Calu3 (cell line): ENCODE measurements around the gene CELSR1. TPM values are rescaled to one million over a fixed set of nuclear protein-coding genes. Genes with fewer than 3 reads are reported as not detected.

ENCODE experiments used
- BruUV-seq: library from RNA; stranded (reverse); fragments of 400-500 nt; replicated peaks from 2 replicates; lab custom pipeline; 2021; lab: Mats Ljungman, UMichigan
- CTCF ChIA-PET: fragments of 300-600 bp; sonication (Branson Sonifier 250); formaldehyde crosslinking; loops from one replicate; lab custom pipeline; 2022; ENCODE audit warnings: antibody characterized with exemption; lab: Charles Lee
- DNase-seq: peaks from one replicate; pipeline ENCODE4 v3.0.0; 2022
- H3K27ac Mint-ChIP-seq: one replicate; pipeline ENCODE4 v1.8.0; 2022; ENCODE audit warnings: mixed read lengths; ENCODE audit not compliant: unreplicated experiment
- H3K27me3 Mint-ChIP-seq: one replicate; pipeline ENCODE4 v1.8.0; 2022; ENCODE audit warnings: mixed read lengths; ENCODE audit not compliant: unreplicated experiment
- H3K36me3 Mint-ChIP-seq: one replicate; pipeline ENCODE4 v1.8.0; 2022; ENCODE audit warnings: mild to moderate bottlenecking, moderate library complexity, mixed read lengths; ENCODE audit not compliant: insufficient read depth, unreplicated experiment
- H3K4me1 Mint-ChIP-seq: one replicate; pipeline ENCODE4 v1.8.0; 2022; ENCODE audit warnings: mild to moderate bottlenecking, low read depth, mixed read lengths; ENCODE audit not compliant: unreplicated experiment
- H3K4me3 Mint-ChIP-seq: one replicate; pipeline ENCODE4 v1.8.0; 2022; ENCODE audit warnings: mild to moderate bottlenecking, low read depth, moderate library complexity, mixed read lengths; ENCODE audit not compliant: unreplicated experiment
- H3K9me3 Mint-ChIP-seq: one replicate; pipeline ENCODE4 v1.8.0; 2022; ENCODE audit warnings: low read depth, mixed read lengths; ENCODE audit not compliant: unreplicated experiment
- intact Hi-C: fragments of 100-400 bp; cut with micrococcal nuclease; formaldehyde crosslinking; loops from one replicate; pipeline ENCODE4 v1.10.0; 2022; ENCODE audit not compliant: unreplicated experiment
- total RNA-seq: library from RNA; stranded (reverse); gene quantifications from 2 replicates; pipeline ENCODE4 v1.2.3, GENCODE V29; 2022
- TF ChIP-seq, protein P1 (sequence below): fragments of 200-600 bp; IDR thresholded peaks from one replicate; pipeline ENCODE4 v1.8.0; 2022; ENCODE audit warnings: antibody characterized with exemption; ENCODE audit not compliant: unreplicated experiment

The CELSR1 gene
- total RNA-seq, 1 experiment from 2014 or later, result 45.5 TPM

DNA sequence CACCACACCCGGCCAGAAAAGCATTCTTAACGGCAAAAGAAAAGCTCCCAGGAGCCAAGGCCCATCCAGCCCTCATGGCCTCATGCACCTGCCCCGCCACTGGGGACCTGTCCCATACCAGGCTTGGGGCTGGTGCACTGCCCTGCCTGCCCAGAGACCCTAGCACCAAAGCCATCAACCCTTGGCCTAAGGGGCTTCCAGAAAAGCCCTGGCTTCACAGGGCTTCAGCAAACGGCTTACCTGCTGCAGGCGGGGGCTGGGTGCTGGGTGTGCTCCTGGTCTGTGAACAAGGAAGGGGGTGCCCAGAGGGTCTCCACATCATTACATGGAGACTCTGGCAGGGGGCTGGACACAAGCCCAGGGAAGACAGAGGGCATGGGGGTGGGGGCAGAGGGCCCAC, 89.5 kb downstream of the CELSR1 start:
- H3K27ac Mint-ChIP-seq, result no peak overlapping the region
- intact Hi-C loops, result no loop called here
- no TSS peak for BruUV-seq
- CTCF ChIA-PET, result no interaction called here
- TF ChIP-seq, protein P1, sequence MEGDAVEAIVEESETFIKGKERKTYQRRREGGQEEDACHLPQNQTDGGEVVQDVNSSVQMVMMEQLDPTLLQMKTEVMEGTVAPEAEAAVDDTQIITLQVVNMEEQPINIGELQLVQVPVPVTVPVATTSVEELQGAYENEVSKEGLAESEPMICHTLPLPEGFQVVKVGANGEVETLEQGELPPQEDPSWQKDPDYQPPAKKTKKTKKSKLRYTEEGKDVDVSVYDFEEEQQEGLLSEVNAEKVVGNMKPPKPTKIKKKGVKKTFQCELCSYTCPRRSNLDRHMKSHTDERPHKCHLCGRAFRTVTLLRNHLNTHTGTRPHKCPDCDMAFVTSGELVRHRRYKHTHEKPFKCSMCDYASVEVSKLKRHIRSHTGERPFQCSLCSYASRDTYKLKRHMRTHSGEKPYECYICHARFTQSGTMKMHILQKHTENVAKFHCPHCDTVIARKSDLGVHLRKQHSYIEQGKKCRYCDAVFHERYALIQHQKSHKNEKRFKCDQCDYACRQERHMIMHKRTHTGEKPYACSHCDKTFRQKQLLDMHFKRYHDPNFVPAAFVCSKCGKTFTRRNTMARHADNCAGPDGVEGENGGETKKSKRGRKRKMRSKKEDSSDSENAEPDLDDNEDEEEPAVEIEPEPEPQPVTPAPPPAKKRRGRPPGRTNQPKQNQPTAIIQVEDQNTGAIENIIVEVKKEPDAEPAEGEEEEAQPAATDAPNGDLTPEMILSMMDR, result no peak
- H3K27me3 Mint-ChIP-seq, result peaks cover 13% of the 10 kb centered on the region
- no peak overlapping the region for H3K4me3 Mint-ChIP-seq
- peaks cover 12% of the 10 kb centered on the region for H3K36me3 Mint-ChIP-seq
- no peaks in the 10 kb centered on the region for H3K9me3 Mint-ChIP-seq
- DNase-seq, result no peak
- peaks cover 28% of the 10 kb centered on the region for H3K4me1 Mint-ChIP-seq

DNA sequence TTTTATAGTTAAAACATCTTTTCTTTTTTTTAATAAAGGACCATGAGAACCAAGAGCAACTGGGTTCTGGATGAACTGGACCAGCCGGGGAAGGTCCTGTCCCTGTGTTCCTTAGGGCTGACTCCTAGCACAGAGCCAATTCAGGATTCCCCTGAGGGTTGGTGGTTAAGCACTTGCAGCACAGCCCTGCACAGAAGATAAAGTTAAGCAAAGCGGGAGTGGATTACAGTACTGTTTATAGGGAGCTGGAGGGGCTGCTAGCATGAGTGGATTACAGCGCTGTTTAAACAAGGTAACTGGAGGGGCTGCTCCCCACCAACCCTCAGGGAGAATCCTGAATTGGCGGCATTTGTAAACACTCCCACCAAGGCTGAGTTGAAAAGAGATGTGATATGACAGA, 90.6 kb downstream of the CELSR1 start:
- Mint-ChIP-seq H3K27me3 (peaks cover 13% of the 10 kb centered on the region), H3K4me3 (no peak overlapping the region), H3K4me1 (peaks cover 23% of the 10 kb centered on the region), H3K27ac (no peak overlapping the region), H3K9me3 (no peaks in the 10 kb centered on the region), H3K36me3 (peaks cover 12% of the 10 kb centered on the region)
- intact Hi-C loops, result no loop called here
- DNase-seq, result no peak
- BruUV-seq, result no TSS peak
- CTCF ChIA-PET, result interaction anchor here (1.7 kb wide), 1 partner anchor 79 kb away, joined by 3 read pairs; no protein-coding TSS in a partner anchor
- TF ChIP-seq, protein P1, result no peak

DNA sequence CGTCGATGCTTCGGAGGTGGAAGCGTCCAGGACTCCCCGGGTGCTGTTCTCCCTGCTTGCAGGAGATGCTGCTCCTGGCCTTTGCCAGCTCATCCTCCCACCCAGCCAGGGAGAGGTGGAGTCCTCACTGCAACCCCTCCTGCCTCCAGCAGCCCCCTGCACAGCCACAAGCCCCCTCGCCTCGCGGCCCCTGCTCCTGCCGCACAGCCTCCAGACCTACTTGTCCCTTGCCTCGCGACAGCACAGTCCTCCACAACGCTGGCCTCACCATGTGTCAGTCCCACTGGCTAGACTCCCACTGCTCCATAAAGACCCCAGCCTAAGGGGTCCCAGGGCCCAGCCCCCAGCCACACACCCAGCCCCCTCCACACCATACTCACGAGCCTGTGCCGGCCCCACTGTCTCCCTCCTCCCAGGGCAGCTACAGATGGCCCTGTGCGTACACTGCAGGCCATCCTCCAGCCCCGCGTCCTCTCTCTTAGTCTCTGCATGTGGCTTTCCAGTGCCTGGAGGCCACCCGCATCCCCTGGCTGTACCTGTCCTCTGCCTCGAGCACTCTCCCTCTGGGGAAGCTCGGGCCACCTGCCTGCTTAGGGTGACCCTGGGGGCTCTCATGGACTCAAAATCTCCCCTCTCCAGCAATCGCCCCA, 91.5 kb downstream of the CELSR1 start:
- Mint-ChIP-seq H3K9me3 (no peaks in the 10 kb centered on the region), H3K36me3 (peaks cover 17% of the 10 kb centered on the region), H3K27me3 (peaks cover 13% of the 10 kb centered on the region), H3K4me1 (peaks cover 14% of the 10 kb centered on the region), H3K27ac (no peak overlapping the region), H3K4me3 (no peak overlapping the region)
- CTCF ChIA-PET, result interaction anchor here (1.7 kb wide), 1 partner anchor 78 kb away, joined by 3 read pairs; no protein-coding TSS in a partner anchor
- BruUV-seq, result no TSS peak
- TF ChIP-seq, protein P1, result no peak
- intact Hi-C loops, result no loop called here
- no peak for DNase-seq

DNA sequence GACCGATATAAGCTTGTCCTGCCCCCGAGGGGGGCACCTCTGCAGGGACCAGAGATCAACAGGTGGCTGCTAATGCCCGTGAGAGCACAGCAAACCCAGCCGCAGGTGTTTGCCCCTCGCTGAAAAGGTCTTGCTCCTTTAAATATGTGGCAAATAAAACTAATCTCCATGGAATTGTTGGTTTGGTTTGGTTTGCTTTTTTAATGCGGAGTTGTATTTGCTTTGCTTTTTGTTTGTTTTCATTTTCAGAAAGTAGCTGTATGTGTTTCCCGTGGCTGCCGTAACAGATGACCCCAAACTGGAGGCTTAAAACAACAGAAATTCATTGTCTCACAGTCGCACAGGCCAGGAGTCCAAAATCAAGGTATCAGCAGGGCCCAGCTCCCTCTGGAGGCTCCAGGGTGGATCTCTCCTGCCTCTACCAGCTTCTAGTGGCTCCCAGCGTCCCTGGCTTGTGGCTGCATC, 93.0 kb downstream of the CELSR1 start:
- no peak for DNase-seq
- intact Hi-C loops, result no loop called here
- no TSS peak for BruUV-seq
- no peak overlapping the region for H3K4me3 Mint-ChIP-seq
- no peaks in the 10 kb centered on the region for H3K9me3 Mint-ChIP-seq
- H3K27ac Mint-ChIP-seq, result no peak overlapping the region
- TF ChIP-seq, protein P1, result no peak
- peaks cover 10% of the 10 kb centered on the region for H3K27me3 Mint-ChIP-seq
- CTCF ChIA-PET, result interaction anchor here (0.7 kb wide), 1 partner anchor 243 kb away, joined by 3 read pairs; no protein-coding TSS in a partner anchor
- H3K36me3 Mint-ChIP-seq, result peaks cover 18% of the 10 kb centered on the region
- peaks cover 10% of the 10 kb centered on the region for H3K4me1 Mint-ChIP-seq
